GM18870 (cell line): ENCODE results near the gene NCF4.

Source experiments
- ATAC-seq: cut with Tn5 transposase; IDR thresholded peaks from one replicate; pipeline ENCODE4 v1.9.1; 2021; ENCODE audit warnings: moderate library complexity; ENCODE audit not compliant: unreplicated experiment

Gene NCF4

GRCh38 chr22:36860821-36861659, at the start of gene NCF4:
Gene NCF4 (plus strand): TSS chr22:36861006. CDS start chr22:36861172, 166 bp downstream.
- ATAC-seq, result peak; percentile 54

DNA sequence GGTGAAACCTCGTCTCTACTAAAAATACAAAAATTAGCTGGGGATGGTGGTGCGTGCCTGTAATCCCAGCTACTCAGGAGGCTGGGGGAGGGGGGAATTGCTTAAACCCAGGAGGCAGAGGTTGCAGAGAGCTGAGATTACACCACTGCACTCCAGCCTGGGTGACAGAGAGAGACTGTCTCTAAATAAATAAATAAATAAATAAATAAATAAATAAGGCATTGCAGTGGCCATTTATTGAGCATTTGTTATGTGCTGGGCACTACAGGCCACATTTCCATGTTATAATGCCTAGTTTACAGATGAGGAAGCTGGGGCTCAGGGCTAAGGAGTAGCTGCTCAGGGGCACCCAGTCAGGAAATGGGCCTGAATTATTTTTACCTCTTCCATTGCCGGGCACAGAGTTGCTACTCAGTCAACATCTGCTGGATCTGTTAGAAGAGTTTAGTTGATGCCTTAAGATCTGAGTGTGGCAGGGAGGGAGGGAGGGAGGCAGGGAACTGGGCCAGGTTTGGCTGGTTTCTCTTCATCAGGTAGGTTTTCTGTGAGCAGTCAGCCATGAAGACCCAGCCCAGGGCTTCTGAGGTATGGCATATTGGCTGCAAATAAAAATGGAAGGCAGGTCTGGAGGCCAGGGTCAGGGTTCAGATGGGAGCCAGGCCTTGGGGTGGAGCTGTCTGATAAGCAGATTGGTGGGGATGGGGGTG, 49.6 kb upstream of the NCF4 start:
- ATAC-seq, result no peak

GRCh38 chr22:36814801-36815200, 46.0 kb upstream of the NCF4 start:
- no peak for ATAC-seq

GRCh38 chr22:36815558-36816338, 45.1 kb upstream of the NCF4 start:
- ATAC-seq, result no peak

DNA sequence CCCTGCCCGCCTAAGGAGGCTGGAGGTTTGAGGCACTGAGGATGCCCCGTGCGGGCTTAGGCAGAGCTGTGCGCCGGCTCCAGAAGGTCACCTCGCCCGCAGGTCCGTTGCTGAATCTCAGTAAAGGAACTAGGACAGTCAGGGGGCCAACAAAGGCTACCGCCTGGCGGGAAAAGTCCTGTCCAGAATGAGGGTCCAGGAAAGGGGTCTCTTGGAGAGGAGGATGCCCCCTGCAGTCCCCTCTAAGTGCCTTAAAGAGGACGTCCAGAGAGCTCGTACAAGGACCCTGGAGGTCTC, 44.5 kb upstream of the NCF4 start:
- no peak for ATAC-seq

DNA sequence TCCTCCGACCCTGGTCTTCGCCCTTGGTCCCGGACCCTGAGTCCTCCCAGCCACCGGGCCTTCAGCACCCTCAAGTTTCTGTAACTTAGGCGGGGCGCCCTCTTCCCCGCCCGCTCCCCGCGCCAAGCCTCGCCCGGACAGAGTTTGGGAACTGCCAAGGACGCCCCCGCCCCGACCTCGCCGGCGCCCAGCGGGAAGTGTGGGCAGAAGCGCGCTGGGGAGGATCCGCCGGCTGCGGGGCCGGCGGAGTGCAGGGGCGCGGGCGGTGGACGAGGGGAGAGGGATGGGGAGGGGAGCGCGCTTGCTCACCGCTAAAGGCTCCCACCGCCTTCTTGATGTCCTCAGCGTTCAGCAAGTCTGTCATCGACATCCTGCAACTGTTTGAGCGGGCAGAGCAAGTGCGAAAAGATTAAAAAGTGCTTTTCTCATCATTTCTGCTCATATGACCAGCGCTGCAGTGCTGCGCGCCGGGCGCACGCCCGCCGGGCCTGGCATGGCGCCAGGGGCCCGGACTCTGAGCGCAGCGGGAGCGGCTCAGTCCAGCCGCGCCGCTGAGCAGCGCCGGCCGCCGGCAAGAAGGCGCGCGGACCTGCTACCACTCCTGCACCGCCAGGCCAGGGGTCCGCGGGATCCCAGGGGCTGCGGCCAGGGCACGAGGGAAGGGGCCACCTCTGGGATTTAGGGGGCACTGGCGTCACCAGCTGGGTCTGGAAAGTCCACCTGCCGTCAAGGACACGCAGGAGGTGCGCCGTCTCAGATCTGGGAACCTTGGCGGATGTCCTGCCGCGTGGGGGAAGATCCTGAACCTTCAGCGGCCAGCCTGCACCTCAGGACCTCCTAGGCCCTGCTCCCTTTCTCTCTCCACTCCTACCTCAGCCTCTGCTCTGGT, 43.9 kb upstream of the NCF4 start, which contains the start of gene PVALB:
PVALB (minus strand) TSS at position 400 of the 889 bp plus-strand sequence; CDS start at position 370, 30 bp downstream.
- ATAC-seq, result no peak

DNA sequence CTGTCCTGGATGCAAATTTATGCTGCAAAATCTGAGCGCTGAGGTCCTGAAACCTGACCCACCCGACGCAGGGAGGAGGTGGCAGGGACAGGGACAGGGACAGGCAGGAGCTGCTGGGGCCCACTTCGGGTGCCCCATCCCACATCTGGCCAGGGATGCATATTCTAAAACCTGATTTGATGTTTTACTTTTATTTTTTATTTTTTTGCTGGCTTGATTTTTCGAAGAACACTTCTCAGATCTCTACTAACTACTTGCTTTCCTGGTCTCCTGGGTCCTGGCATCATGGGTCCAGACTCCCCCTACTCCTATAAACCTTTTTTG, 43.3 kb upstream of the NCF4 start:
- no peak for ATAC-seq

GRCh38 chr22:36818010-36818642, 42.7 kb upstream of the NCF4 start:
- no peak for ATAC-seq

DNA sequence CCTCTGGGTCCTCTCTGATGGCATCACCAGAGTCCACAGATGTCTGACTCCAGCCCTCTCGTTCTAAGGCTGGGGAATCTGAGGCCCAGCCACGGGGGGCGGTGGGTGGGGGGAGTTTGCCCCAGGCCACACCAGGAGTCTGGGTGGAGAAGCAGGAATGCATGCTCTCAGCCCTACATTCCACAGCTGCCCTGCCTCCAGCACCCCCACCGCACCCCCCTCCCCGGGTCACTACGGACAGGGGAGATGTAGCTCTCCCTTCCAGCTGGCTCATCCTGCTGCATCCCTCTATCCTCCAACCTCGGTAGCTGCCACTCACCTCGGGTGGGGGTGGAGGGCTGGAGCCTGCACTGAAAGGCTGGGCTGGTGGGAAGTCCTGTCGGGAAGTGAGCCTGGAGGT, 41.7 kb upstream of the NCF4 start:
- no peak for ATAC-seq

DNA sequence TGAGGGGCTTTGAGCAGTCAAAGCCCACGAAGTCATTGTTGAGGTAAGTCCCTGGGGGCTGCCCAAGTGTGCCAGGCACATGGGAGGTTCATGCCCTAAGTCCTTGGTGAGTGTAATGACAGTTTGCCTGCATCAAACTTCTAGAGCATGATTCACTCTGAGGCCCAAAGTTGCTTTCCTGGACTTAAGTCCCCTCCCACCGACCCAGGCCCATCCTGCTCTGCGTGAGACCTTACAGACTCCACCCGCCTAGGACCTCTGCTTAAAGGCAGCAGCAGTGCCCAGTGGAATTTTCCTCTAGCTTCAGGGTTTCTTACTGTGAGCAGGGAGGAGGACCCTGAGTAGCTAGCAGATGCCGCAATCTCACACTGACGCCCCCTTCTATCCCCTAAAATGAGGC, 38.2 kb upstream of the NCF4 start:
- ATAC-seq, result no peak

DNA sequence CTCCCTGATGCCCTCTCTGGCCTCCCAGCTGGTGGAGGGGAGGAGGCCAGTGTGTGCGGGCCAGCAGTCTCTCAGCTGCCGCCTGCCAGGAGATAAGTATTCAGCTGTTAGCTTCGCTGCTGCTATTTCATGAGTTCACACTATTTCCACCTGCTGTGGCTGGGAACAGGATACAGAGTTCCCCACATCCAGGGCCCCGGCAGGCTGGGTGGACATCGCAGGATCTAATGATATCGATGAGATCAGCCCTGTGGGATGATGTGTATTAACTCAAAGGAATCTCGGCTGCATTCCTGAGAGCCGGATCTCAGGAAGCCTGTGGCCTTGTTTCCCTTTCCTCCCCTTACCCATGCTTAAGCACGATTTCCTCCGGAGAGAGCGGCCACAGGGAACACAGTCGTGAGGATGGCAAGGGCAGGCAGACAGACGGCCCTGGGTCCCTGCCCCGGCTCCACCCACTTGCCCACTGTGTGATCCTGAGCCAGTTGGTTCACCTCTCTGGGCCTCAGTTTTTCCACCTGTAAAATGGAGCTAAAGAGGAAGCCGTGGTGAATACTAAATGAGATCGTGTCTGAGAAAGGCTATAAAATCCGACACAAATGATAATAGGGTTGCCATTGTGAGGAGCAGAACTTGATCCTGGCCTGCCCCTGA, 37.5 kb upstream of the NCF4 start:
- ATAC-seq, result no peak

GRCh38 chr22:36824655-36825054, 36.2 kb upstream of the NCF4 start:
- no peak for ATAC-seq

GRCh38 chr22:36826262-36826661, 34.5 kb upstream of the NCF4 start:
- no peak for ATAC-seq

DNA sequence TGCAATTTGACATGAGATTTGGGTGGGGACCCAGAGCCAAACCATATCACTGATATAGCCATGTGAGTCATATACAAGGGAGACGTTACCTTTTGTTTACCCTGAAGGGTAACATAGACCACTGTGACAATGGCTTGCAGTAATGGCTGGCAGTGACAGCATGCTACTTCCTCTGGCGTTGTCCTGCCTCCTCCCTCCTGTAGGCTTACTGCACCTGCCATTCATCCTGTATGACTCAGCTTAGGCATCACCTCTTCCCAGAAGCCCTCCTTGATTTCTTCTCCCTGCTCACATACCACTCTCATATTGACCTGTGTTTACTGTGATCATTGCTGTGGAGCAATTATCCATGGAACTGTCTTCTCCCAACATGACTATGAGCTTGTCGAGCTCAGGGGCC, 32.0 kb upstream of the NCF4 start:
- no peak for ATAC-seq

DNA sequence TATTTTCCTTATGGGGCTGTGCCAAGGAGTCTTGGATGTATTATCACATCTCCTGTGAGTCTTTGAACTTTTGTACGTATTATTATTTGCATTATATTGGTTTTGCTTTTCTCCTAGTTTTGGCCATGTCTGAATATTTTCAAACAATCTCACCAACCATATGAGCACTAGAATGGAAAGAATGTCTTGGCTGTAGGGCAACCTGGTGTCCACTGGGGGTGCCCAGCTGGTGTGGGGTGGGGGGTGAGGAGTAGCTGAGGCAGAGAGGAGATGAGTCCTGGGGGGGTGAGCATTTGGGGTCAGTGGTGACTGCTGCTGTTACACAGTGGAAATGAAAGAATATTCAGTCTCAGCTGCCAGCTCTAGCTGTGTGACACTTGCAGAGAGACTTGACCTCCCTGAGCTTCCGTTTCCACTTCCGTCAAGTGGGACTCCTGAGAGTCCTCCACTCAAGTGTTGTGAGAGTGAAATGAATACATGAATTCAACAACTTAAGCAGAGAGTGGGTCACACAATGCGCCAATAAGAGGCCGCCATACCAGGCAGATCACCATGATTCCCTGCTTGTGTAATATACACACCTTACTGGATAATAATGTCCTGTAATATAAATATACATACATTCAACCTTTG, 31.3 kb upstream of the NCF4 start:
- no peak for ATAC-seq

GRCh38 chr22:36830601-36831000, 30.2 kb upstream of the NCF4 start:
- no peak for ATAC-seq

GRCh38 chr22:36831206-36831605, 29.6 kb upstream of the NCF4 start:
- no peak for ATAC-seq

DNA sequence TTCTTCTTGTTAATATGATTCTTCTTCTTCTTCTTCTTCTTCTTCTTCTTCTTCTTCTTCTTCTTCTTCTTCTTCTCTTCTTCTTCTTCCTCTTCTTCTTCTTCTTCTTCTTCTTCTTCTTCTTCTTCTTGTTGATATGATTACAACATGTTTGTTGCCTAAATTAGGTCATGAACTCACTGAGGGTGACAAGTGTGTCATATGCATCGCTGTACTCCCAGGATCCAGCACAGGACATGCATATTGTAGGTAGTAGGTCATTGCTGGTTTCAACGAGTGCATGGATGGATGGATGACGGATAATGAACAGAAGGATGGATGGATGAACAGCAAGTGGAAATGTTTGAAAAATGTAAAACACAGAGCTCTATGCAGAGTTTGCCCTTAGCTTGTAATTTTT, 29.1 kb upstream of the NCF4 start:
- no peak for ATAC-seq

DNA sequence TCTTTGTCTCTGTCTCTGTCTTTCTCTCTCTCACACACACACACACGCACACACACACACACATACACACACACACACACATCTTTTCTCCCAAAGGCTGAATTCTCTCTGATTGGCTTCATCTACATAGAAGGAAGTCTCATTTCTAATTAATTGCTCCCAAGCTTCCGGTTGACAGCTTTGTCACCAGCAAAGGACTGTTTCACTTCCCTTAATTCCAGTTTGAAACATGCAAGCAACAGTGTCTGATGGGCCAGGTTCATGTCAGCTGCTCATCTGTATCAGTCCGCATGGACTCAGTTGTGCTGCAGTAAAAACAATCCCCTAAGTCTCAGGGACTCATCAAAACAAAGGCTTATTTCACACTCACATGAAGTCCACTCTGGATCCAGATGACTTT, 27.7 kb upstream of the NCF4 start:
- ATAC-seq, result no peak
